Measurements from ENCODE around the gene BTBD7.

- TF ChIP-seq EP300 (IDR thresholded peaks at IDR 0.05) (no peak), CTCF (IDR thresholded peaks at IDR 0.05) (no peak), POLR2A (IDR thresholded peaks at IDR 0.05) (no peak), POLR2AphosphoS5 (IDR thresholded peaks at IDR 0.05) (no peak)
Measured at GRCh38 chr14:93348292-93348691, 15.5 kb upstream of the BTBD7 start.

Data from stomach (tissue), 4 donors.